ENCODE results near the gene WNT5B. TPM values are rescaled to one million over a fixed set of nuclear protein-coding genes. Genes with fewer than 3 reads are reported as not detected.

Gene WNT5B
- not detected in 2 replicates for polyA plus RNA-seq

DNA sequence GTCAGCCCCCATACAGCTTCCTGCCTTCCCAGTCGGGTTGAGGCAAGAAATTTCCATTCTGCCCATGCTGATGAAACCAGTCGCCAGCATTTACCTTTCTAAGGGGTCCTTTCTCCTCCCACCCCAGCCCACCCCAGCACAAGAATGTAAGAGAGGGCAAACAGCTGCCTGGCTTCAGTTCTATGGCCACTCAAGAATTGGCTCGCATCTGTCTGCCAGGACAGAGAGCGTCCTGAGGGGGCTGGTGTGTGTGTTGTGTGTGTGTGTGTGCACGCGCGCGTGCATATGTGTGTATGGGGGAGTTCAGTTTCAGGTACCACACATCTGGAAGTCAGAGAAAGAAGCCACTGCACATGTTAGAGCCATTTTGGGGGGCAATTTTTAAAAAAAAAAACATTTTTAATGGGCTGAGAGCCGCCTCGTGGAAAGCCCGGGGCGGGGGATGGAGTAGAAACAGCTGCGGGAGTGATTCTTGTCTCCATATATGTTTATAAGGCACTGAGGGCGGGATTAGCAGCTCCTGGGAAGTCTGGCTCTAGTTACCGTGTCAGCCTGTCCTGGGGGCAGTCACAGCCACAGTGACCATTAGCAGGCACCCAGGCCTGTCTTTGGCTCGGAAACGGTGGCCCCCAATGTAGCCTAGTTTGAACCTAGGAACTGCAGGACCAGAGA lies at the start of gene WNT5B:
WNT5B (plus strand) TSS at position 566 of the 672 bp plus-strand sequence. CDS start 2,124 bp downstream, outside the sequence.

DNA sequence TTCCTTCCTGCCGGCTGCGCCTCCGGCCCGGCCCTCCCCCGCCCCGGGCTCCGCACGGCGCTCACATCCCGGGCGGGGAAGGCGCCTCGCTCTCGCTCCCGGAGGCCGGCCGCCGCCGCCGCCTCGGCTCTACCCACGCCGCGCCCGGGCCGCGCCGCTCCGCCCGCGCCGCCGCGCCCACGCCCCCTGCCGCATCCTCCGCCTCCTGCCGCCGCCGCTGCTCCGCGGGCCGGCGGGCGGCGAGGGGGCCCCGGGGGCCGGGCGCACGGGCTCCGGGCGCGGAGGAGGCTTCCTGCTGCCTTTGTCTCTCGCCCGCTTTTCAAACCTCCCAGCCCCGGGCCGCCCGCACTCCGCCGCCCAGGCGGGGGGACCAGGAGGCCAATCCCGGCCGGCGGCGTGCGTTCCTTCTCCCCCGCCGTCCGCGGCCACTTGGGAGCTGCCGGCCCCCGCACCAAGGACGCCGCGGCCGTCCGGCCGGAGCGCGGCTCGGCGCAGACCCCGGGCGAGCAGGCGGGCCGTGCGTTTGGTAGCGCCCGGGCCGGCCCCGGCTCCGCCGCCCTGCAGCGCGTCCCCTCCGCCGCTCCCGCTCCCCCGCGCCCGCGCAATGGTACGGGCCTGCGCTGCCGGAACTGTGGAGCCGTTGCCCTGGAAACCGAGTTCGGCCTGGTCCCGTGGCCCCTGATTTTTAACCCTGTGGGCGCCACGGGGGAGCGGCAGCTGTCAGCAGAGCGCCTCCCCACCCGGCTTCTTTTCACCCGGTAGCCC lies 34.6 kb upstream of the WNT5B start, which contains the start of gene FBXL14:
FBXL14 (minus strand) TSS at position 321 of the 765 bp plus-strand sequence. CDS start 515 bp downstream, outside the sequence.

DNA sequence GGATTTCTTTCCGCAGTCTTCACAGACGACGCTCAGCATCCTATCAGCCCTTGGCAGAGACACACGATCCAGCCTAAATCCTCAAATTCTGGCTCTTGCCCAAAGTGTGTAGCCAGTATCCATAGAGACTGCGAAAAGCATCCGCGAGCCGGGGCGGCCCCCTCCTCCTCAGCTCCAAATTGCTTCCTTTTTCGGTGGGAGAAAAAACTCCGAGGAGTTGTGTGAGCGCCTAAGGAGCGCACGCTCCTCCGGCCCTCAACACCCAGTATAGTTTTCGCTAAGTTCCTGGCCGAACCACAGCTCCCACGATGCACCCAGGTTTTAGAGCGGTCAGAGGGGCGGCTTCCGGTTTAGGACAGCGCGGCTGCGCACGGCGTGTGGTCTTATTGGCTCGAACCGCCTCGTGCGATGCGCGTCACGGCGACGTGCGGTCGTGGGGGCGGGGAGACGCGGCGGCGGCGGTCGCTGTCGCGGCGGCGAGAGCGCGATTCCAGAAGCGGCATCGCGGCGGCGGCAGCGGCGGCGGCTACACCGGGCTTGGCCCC lies 61.6 kb downstream of the WNT5B start, which contains the start of gene ADIPOR2:
ADIPOR2 (plus strand) TSS at position 493 of the 545 bp plus-strand sequence. CDS start 63,274 bp downstream, outside the sequence.

Other genes starting within 250 kb of the WNT5B start
- 6.5 and 12.8 TPM in 2 replicates for gene FBXL14, start 34.6 kb upstream of the WNT5B start, polyA plus RNA-seq
- 18.8 and 21.1 TPM in 2 replicates for gene ADIPOR2, start 61.8 kb downstream of the WNT5B start, polyA plus RNA-seq
- gene LRTM2, start 191.3 kb downstream of the WNT5B start, polyA plus RNA-seq = 0.08 TPM in 1 of 2 replicates, not detected in the other